GM18526 (cell line): ENCODE results near the gene ACADSB.

Experiments used
- POLR2A ChIP-seq: IDR thresholded peaks from 3 replicates; pipeline ENCODE4 v1.6.1; 2011; ENCODE audit not compliant: insufficient read length; ENCODE audit errors: extremely low read depth

Gene ACADSB

GRCh38 chr10:123096452-123096851 is 87.6 kb downstream of the ACADSB start:
- TF ChIP-seq POLR2A, result no peak

GRCh38 chr10:123097039-123097438 is 88.2 kb downstream of the ACADSB start:
- TF ChIP-seq POLR2A, result no peak

- TF ChIP-seq POLR2A, result no peak
Measured at GRCh38 chr10:123100030-123100762, 91.4 kb downstream of the ACADSB start.

DNA sequence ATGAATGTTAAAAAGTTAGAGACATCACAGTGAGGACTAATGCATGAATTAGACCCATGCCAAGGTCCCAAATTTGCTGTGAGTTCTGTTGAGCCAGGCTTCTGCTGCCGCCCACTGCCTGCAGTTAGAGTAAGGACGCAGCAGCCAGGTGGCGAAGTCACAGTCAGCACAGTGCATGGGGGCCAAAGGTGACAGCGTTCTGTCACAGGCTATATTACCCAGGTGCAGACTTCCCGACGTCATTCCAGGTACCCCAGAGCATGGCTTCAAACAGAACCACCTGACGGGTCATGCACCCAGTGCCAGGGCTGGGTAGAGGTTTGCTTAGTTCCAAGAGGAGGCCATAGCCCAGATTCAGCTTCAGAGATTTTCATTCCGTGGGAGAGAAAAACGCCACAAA is 93.1 kb downstream of the ACADSB start:
- TF ChIP-seq POLR2A, result no peak

GRCh38 chr10:123102673-123103072 is 93.9 kb downstream of the ACADSB start:
- TF ChIP-seq POLR2A, result no peak

- no peak for TF ChIP-seq POLR2A
Measured at GRCh38 chr10:123103944-123104343, 95.1 kb downstream of the ACADSB start.
